B cell (primary cell): ENCODE measurements around the gene CALR.

Experiments
- CTCF ChIP-seq: fragments of 200-600 bp; IDR thresholded peaks from one replicate; pipeline ENCODE4 v1.8.0; 2022; ENCODE audit warnings: antibody characterized with exemption, mild to moderate bottlenecking
- EZH2 ChIP-seq: IDR thresholded peaks from 2 replicates; pipeline ENCODE4 v1.6.1; 2012; ENCODE audit warnings: borderline replicate concordance, low read depth, mild to moderate bottlenecking, moderate library complexity, low read length; ENCODE audit not compliant: insufficient read depth, poor library complexity, severe bottlenecking

- TF ChIP-seq CTCF = no peak
- TF ChIP-seq EZH2 = no peak
Observed at GRCh38 chr19:12922959-12923358, 15.4 kb upstream of the CALR start.
